Lung (tissue), 12 donors: ENCODE results near the gene PRKG2. TPM values are rescaled to one million over a fixed set of nuclear protein-coding genes. Genes with fewer than 3 reads are reported as not detected.

Experiments used
- ATAC-seq: fragments of 200-7000 bp; cut with Tn5 transposase; one replicate; pipeline ENCODE4 v1.9.1; 2020; ENCODE audit warnings: moderate number of reproducible peaks; ENCODE audit not compliant: insufficient read depth, low FRiP score
- DNase-seq, 3 donors: peaks; one replicate each; pipeline ENCODE4 v3.0.0-alpha.2; 2013 to 2017
- H3K27ac ChIP-seq, 2 donors: one replicate each; pipeline ENCODE4 v1.5.1; 2013; ENCODE audit warnings: mild to moderate bottlenecking in 2 of 2, moderate library complexity in 2 of 2, control low read depth in 1 of 2, inconsistent platforms in 1 of 2, low read depth in 1 of 2, low read length in 1 of 2
- H3K27me3 ChIP-seq, 3 donors: one replicate each; pipeline ENCODE4 v1.5.1; 2013; ENCODE audit warnings: low read length in 2 of 3; ENCODE audit not compliant: control insufficient read depth in 3 of 3, insufficient read depth in 3 of 3
- H3K36me3 ChIP-seq, 4 donors: one replicate each; pipeline ENCODE4 v1.5.1; 2013; ENCODE audit warnings: low read length in 4 of 4, mild to moderate bottlenecking in 1 of 4, moderate library complexity in 1 of 4; ENCODE audit not compliant: control insufficient read depth in 4 of 4, insufficient read depth in 4 of 4
- H3K4me1 ChIP-seq, 5 donors: one replicate each; pipeline ENCODE4 v1.5.1; 2013; ENCODE audit warnings: low read length in 5 of 5, mild to moderate bottlenecking in 2 of 5, moderate library complexity in 1 of 5; ENCODE audit not compliant: control insufficient read depth in 5 of 5, insufficient read depth in 5 of 5
- H3K4me3 ChIP-seq: one replicate; pipeline ENCODE4 v1.5.1; 2013; ENCODE audit warnings: mild to moderate bottlenecking, control low read depth, moderate library complexity
- H3K9ac ChIP-seq, 2 donors: one replicate each; pipeline ENCODE4 v1.5.1; 2013; ENCODE audit warnings: low read length in 2 of 2, control low read depth in 1 of 2; ENCODE audit not compliant: insufficient read depth in 1 of 2
- H3K9me3 ChIP-seq, 4 donors: one replicate each; pipeline ENCODE4 v1.5.1; 2013; ENCODE audit warnings: low read length in 3 of 4, mild to moderate bottlenecking in 1 of 4, moderate library complexity in 1 of 4; ENCODE audit not compliant: control insufficient read depth in 4 of 4, insufficient read depth in 3 of 4
- WGBS, 2 donors: extraction: QIAGEN DNeasy Blood & Tissue Kit; methylation state at CpG; one replicate each; pipeline ENCODE4 v1.1.7; 2013; 5-methylcytosine and 5-hydroxymethylcytosine counted together
- polyA plus RNA-seq, 2 donors: library from polyadenylated mRNA; stranded (reverse); fragments of 200-250 nt; gene quantifications; one replicate each; pipeline ENCODE4 v1.2.1, GENCODE V29; 2013
- total RNA-seq, 2 donors: library from RNA; depleted of rRNA in 1 of 2; stranded (reverse); fragments of >200 nt in 1 of 2; gene quantifications; one replicate each; pipeline ENCODE4 v1.2.1, GENCODE V29; 2014 to 2021
- TF ChIP-seq, protein P1 (sequence below): IDR thresholded peaks from 2 replicates; pipeline ENCODE4 v1.5.1; 2012; ENCODE audit warnings: mild to moderate bottlenecking; ENCODE audit errors: control extremely low read depth, extremely low read depth
- donor health status: control.
- donor health status: control.
- donor health status: Bipolar disorder and iron deficiency.
- donor health status: healthy.
- donor health status: DM: yes; HTN: yes; CAD: no.

PRKG2 gene
- total and polyA plus RNA-seq, 4 donors, result 0.06 to 4.2 (median 2.7) TPM

DNA sequence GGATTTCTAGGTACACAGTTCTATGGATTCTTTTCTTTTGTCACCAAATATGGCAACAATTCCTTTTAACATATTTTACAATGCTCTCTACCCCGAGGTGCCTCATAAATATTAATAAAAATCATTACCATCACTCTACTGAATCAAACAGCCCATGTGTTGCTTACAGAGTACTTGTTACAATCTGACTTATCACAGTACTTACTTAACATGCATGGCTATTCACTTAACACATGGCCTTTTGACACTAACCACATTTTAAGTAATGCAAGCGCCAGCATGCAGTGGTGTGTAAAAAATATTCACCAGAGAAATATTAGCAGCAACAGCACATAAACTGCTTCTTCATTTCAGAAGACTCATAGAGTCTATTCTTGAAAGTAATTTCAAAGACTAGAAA is 119.6 kb downstream of the PRKG2 start:
- Histone ChIP-seq H3K9ac (no peak overlapping the region), H3K27ac (no peak overlapping the region), H3K9me3 (no peaks in the 10 kb centered on the region), H3K36me3 (no peaks in the 10 kb centered on the region), H3K4me3 (no peak overlapping the region), H3K27me3 (no peaks in the 10 kb centered on the region), H3K4me1 (no peaks in the 10 kb centered on the region)
- 71 to 85% methylated on average over 2 of the region's 2 CpGs for WGBS, 2 donors
- no peak for DNase-seq
- TF ChIP-seq, protein P1, sequence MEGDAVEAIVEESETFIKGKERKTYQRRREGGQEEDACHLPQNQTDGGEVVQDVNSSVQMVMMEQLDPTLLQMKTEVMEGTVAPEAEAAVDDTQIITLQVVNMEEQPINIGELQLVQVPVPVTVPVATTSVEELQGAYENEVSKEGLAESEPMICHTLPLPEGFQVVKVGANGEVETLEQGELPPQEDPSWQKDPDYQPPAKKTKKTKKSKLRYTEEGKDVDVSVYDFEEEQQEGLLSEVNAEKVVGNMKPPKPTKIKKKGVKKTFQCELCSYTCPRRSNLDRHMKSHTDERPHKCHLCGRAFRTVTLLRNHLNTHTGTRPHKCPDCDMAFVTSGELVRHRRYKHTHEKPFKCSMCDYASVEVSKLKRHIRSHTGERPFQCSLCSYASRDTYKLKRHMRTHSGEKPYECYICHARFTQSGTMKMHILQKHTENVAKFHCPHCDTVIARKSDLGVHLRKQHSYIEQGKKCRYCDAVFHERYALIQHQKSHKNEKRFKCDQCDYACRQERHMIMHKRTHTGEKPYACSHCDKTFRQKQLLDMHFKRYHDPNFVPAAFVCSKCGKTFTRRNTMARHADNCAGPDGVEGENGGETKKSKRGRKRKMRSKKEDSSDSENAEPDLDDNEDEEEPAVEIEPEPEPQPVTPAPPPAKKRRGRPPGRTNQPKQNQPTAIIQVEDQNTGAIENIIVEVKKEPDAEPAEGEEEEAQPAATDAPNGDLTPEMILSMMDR, result no peak
- ATAC-seq, result no peak

DNA sequence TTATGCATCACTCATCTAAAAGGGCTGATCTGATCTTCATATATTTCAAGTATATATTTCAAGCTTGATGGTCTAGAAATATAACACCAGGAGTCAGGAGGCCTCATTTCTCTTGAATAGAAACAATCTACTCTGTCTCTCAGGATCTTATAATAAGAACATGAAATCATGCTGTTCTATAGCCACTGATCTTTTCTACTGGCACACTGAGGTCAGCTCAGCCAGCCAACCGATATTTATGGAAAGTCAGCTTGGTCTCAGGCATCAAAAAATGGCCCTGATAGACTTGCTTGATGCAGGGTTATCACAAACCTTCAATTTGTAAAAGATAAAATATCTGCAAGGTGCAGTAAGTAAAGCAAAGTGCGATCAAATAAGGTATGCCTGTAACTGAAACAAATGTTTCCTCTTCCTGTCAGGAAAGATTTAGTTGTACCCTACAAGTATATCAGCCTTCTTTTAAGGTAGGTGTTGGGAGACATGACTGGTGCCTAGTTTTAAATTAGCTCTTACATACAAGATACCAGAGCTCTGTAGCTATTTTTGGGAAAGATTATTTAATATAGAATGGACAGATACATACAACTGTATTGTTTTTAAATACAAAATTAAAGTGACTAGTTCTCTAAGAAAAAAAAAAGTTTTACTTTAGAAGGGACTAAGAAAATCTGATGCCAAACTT is 121.2 kb downstream of the PRKG2 start:
- no peak for DNase-seq
- TF ChIP-seq, protein P1, result no peak
- Histone ChIP-seq H3K4me1 (no peaks in the 10 kb centered on the region), H3K9me3 (no peaks in the 10 kb centered on the region), H3K27ac (no peak overlapping the region), H3K27me3 (no peaks in the 10 kb centered on the region), H3K36me3 (no peaks in the 10 kb centered on the region), H3K9ac (no peak overlapping the region), H3K4me3 (no peak overlapping the region)
- no peak for ATAC-seq
- 76 to 81% methylated on average over 2 of the region's 2 CpGs for WGBS, 2 donors

DNA sequence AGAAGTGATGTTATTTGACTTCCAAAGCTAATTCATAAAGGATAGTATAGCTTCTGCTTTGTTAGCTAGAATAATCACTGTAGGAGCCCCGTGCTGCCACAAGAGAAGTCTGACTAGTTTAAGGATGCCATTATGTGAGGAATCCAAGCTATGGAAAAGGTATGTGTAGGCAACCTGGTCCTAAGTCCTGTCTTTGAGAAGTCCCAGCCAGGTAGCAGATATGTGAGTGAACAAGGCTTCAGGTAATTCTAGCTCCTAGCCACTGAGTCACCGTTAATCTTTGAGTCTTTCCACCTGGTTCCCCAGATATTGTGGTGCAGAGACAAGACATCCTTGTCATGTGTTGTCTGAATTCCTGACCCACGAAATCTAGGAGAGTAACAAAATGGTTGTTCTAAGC is 129.0 kb downstream of the PRKG2 start:
- ATAC-seq (no peak), DNase-seq (no peak)
- no peak overlapping the region for H3K4me3 ChIP-seq
- WGBS, 2 donors, result 87 to 90% methylated on average over 3 of the region's 3 CpGs
- H3K27me3 ChIP-seq, result no peaks in the 10 kb centered on the region
- peaks cover 0 to 5% (median 0%) of the 10 kb centered on the region in 4 donors for H3K9me3 ChIP-seq
- TF ChIP-seq, protein P1, result no peak
- H3K36me3 ChIP-seq, result no peaks in the 10 kb centered on the region
- H3K27ac ChIP-seq, result no peak overlapping the region
- H3K9ac ChIP-seq, result no peak overlapping the region
- no peaks in the 10 kb centered on the region for H3K4me1 ChIP-seq

DNA sequence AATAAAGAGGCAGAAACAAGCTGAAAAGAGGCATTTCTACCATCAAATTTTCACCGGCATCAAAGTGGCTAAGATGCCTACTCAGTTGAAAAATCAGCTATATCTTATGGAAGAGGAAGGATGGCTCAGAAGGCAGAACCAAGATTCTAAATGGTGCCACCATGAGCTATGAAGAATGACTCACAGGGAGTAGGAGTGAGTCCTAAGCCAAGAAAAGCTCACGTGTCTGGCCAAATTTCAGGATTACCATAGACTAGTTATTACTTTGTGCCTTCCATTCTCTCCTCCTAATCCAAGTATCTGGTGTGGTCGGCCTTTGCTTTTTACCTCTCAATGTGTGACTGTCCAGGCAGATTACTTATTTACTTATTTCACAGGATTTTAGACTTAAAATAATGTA is 129.7 kb downstream of the PRKG2 start:
- Histone ChIP-seq H3K36me3 (no peaks in the 10 kb centered on the region), H3K9ac (no peak overlapping the region), H3K9me3 (peaks cover 0 to 5% (median 0%) of the 10 kb centered on the region in 4 donors), H3K4me1 (no peaks in the 10 kb centered on the region), H3K27ac (no peak overlapping the region), H3K27me3 (no peaks in the 10 kb centered on the region), H3K4me3 (no peak overlapping the region)
- TF ChIP-seq, protein P1, result no peak
- WGBS, 2 donors, result 88 to 90% methylated on average over 3 of the region's 3 CpGs
- no peak for DNase-seq
- no peak for ATAC-seq
